Omental fat pad (tissue), 4 donors: ENCODE measurements around the gene ZNF888. TPM values are rescaled to one million over a fixed set of nuclear protein-coding genes. Genes with fewer than 3 reads are reported as not detected.
"Not testable (repeated sequence)": the region's sequence is repeated elsewhere in the genome, so short reads cannot be mapped to it uniquely, and the experiment has no call there.

Source experiments
- ATAC-seq: fragments of 150-250 bp; one replicate; pipeline ENCODE4 v1.9.1; 2016; ENCODE audit warnings: mild to moderate bottlenecking, moderate library complexity; ENCODE audit not compliant: low FRiP score
- DNase-seq: peaks from one replicate; pipeline ENCODE4 v3.0.0-alpha.2; 2019; ENCODE audit warnings: low spot score
- CTCF ChIP-seq, 3 donors: fragments of 450-650 bp; IDR thresholded peaks; one replicate each; pipeline ENCODE4 v1.5.1; 2016 to 2017; ENCODE audit warnings: antibody characterized with exemption in 3 of 3, mild to moderate bottlenecking in 3 of 3, moderate library complexity in 2 of 3
- small RNA-seq: library from RNA; depleted of rRNA; stranded (forward); fragments of <200 nt; gene quantifications from one replicate; pipeline ENCODE3, GENCODE V24; 2016
- total RNA-seq, 4 donors: library from RNA; depleted of rRNA; stranded (reverse); fragments of >200 nt; gene quantifications; one replicate each; pipeline ENCODE4 v1.1.0, GENCODE V29; 2016

The ZNF888 gene
- total RNA-seq, 4 donors from 2014 or later: 2.5 to 4.7 (median 3.3) TPM

GRCh38 chr19:52889076-52889475, 34.2 kb downstream of the ZNF888 start:
- DNase-seq (no peak), ATAC-seq (no peak)
- no peak for TF ChIP-seq CTCF (IDR thresholded peaks at IDR 0.05)

- no peak for TF ChIP-seq CTCF (IDR thresholded peaks at IDR 0.05)
- DNase-seq (no peak), ATAC-seq (no peak)
These were observed 42.3 kb downstream of the ZNF888 start for GRCh38 chr19:52880895-52881389.

GRCh38 chr19:52872996-52873395, 50.2 kb downstream of the ZNF888 start:
- ATAC-seq: not testable (repeated sequence)

GRCh38 chr19:52871466-52871865, 51.8 kb downstream of the ZNF888 start:
- DNase-seq (no peak), ATAC-seq (no peak)
- no peak for TF ChIP-seq CTCF (IDR thresholded peaks at IDR 0.05)

More at GRCh38 chr19:52872996-52873395, 50.2 kb downstream of the ZNF888 start:
- not testable (repeated sequence) for DNase-seq

GRCh38 chr19:52868031-52868430, 55.2 kb downstream of the ZNF888 start:
- not testable (repeated sequence) for ATAC-seq, DNase-seq

- DNase-seq (peak; percentile 33), ATAC-seq (peak; percentile 99)
These were observed 65.6 kb downstream of the ZNF888 start, which contains the start of gene ZNF468 for GRCh38 chr19:52857378-52858191. Gene ZNF468 (minus strand): TSS chr19:52857619. CDS start chr19:52854272, 3,347 bp downstream.

- not testable (repeated sequence) for DNase-seq
- ATAC-seq: peak; percentile 31
These were observed 66.5 kb downstream of the ZNF888 start for GRCh38 chr19:52856540-52857377.

Small RNA genes lying within 50 kb of the gene (small RNA-seq; reads per million reads assigned to genes)
- gene ZNF320: not detected

Other genes with a start within 250 kb of the ZNF888 start
- 10 to 100 TPM; 10.1 to 15.4 (median 11.9) TPM for gene ZNF611, start 188.4 kb downstream of the ZNF888 start, total RNA-seq
- gene ZNF600, start 136.6 kb downstream of the ZNF888 start, total RNA-seq: 10 to 100 TPM in 2 of 4 donors, 1 to 10 TPM in 2; 4.4 to 13.1 (median 9.3) TPM
- gene ZNF28, start 101.8 kb downstream of the ZNF888 start, total RNA-seq: 10 to 100 TPM in 2 of 4 donors, 1 to 10 TPM in 2; 8.6 to 13.1 (median 10.8) TPM
- 10 to 100 TPM; 13.1 to 21.4 (median 16.8) TPM for gene ZNF468, start 65.8 kb downstream of the ZNF888 start, total RNA-seq
- 10 to 100 TPM in 1 of 4 donors, 1 to 10 TPM in 3; 7.7 to 25.1 (median 8.3) TPM for gene ZNF320, start 25.8 kb downstream of the ZNF888 start, total RNA-seq
- 1 to 10 TPM; 3.1 to 7.6 (median 3.9) TPM for gene ZNF816, start 39.5 kb upstream of the ZNF888 start, total RNA-seq
- gene ERVV-1, start 90.5 kb upstream of the ZNF888 start, total RNA-seq: not detected
- gene ERVV-2, start 121.3 kb upstream of the ZNF888 start, total RNA-seq: not detected
- gene ZNF160, start 180.0 kb upstream of the ZNF888 start, total RNA-seq: 10 to 100 TPM; 28.6 to 76.1 (median 49.6) TPM
- 10 to 100 TPM in 2 of 4 donors, 1 to 10 TPM in 2; 4.2 to 12.6 (median 10.3) TPM for gene ZNF415, start 209.5 kb upstream of the ZNF888 start, total RNA-seq
- 10 to 100 TPM in 2 of 4 donors, 1 to 10 TPM in 2; 9.1 to 31.2 (median 10.0) TPM for gene ZNF347, start 235.6 kb upstream of the ZNF888 start, total RNA-seq